ENCODE measurements around the gene UNC45A.
"Not testable (repeated sequence)": the region's sequence is repeated elsewhere in the genome, so short reads cannot be mapped to it uniquely, and the experiment has no call there.

Gene UNC45A, protein sequence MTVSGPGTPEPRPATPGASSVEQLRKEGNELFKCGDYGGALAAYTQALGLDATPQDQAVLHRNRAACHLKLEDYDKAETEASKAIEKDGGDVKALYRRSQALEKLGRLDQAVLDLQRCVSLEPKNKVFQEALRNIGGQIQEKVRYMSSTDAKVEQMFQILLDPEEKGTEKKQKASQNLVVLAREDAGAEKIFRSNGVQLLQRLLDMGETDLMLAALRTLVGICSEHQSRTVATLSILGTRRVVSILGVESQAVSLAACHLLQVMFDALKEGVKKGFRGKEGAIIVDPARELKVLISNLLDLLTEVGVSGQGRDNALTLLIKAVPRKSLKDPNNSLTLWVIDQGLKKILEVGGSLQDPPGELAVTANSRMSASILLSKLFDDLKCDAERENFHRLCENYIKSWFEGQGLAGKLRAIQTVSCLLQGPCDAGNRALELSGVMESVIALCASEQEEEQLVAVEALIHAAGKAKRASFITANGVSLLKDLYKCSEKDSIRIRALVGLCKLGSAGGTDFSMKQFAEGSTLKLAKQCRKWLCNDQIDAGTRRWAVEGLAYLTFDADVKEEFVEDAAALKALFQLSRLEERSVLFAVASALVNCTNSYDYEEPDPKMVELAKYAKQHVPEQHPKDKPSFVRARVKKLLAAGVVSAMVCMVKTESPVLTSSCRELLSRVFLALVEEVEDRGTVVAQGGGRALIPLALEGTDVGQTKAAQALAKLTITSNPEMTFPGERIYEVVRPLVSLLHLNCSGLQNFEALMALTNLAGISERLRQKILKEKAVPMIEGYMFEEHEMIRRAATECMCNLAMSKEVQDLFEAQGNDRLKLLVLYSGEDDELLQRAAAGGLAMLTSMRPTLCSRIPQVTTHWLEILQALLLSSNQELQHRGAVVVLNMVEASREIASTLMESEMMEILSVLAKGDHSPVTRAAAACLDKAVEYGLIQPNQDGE

DNA sequence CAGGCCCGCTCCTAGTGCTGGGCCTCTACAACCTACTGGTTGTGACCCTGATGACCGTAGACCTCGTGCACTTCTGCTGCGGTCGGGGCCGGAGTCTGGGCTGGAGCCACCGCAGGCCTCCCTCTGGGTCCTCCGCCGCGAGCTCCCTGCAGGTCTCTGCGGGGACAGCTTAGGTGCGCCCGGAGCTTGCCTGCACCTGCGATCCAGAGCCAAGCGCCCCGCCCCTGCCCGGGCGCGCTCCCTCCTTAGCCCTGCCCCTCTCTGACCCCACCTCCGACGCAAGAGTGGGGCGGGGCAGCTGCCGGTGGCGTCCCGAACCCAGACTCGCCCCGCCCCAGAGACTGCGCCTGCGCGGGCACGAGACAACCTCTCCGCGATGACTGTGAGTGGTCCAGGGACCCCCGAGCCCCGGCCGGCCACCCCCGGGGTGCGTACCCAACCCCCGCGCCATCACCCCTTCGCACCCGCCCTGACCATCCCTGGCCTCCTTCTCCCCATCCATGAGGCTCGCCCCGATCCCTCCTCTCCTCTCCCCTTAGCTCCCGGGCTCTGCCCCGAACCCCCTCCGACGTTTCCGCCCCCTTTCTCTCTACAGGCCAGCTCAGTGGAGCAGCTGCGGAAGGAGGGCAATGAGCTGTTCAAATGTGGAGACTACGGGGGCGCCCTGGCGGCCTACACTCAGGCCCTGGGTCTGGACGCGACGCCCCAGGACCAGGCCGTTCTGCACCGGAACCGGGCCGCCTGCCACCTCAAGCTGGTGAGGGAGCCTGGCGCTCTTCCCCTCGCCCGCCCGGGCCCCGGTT is at the start of gene UNC45A:
Gene UNC45A (plus strand): TSS at position 337 of the 803 bp plus-strand sequence. CDS start 40 bp downstream, at position 377.
- peak; percentile 96 for DNase-seq

DNA sequence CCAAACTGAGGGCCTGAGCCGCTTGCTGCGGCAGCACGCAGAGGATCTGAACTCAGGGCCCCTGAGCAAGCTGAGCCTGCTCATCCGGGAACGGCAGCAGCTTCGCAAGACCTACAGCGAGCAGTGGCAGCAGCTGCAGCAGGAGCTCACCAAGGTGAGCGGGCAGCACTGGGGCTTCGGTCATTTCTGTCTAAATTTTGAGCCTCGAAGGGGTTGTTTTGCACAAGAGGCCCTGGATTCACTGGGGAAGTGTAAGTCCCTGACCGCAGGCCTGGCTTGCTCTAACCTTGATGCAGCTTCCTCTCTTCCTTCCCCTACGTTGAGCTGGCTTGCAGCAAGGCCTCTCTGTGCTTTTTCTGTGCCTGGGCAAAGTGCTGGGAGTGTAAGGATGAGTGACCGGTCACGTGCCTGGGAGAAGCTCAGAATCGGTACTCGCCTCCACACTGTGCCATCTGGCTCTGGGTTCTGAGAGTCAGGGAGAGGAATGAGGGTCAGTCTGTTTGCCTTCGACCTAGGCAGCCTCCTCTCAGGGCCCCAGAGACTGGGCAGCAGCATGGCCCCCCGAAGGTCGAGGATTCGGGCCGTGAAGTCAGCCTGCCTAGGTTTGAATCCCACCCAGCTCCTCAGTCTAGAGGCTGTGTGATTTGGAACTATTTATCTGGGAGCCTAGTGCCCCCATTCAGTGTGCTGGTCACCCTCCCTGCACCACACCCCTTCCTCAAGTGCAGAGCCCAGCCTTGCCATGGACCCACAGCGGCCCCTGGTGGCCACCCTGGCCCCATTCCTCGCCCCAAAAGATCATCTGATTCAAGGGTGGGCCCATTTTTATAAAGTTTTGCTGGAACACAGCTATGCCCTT is 49.4 kb upstream of the UNC45A start:
- peak; percentile 80 to 86 for DNase-seq

DNA sequence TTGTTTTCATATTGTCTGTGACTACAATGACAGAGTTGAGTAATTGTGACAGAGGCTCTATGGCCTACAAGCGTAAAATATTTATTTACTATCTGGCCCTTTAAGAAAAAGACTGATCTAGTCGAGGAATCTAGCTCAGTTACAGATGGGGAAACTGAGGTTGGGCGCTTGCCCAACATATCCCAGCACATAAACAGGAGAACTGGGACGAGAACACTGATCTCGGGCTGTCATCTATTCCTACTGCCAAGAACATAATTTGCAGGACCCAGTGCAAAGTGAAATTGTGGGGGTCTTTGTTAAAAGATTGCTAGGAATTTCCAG is 48.8 kb upstream of the UNC45A start:
- DNase-seq, result no peak

DNA sequence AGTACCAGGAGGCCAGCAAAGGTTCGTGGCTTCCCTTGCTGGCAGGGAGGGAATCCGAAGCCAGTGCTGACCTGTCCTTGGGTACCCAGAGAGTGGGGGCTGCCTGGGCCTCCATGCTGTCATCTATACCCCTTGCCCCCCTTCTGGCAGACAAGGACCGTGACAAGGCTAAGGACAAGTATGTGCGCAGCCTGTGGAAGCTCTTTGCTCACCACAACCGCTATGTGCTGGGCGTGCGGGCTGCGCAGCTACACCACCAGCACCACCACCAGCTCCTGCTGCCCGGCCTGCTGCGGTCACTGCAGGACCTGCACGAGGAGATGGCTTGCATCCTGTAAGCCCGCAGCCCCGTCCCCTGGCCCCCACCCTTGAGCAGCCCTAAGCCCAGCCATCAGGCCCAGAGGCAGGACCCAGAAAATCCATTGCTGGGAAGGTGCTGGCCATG is 48.0 kb upstream of the UNC45A start:
- DNase-seq, result no peak

DNA sequence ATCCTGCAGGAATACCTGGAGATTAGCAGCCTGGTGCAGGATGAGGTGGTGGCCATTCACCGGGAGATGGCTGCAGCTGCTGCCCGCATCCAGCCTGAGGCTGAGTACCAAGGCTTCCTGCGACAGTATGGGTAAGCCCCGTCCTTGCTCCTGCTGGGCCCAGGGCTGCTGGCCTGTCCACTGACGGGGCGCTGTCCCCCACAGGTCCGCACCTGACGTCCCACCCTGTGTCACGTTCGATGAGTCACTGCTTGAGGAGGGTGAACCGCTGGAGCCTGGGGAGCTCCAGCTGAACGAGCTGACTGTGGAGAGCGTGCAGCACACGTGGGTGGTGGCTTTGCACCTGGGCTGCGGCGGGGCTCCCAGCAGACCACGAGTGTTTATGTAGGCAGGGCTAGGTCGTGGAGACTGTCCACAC is 45.8 kb upstream of the UNC45A start:
- DNase-seq, result no peak

DNA sequence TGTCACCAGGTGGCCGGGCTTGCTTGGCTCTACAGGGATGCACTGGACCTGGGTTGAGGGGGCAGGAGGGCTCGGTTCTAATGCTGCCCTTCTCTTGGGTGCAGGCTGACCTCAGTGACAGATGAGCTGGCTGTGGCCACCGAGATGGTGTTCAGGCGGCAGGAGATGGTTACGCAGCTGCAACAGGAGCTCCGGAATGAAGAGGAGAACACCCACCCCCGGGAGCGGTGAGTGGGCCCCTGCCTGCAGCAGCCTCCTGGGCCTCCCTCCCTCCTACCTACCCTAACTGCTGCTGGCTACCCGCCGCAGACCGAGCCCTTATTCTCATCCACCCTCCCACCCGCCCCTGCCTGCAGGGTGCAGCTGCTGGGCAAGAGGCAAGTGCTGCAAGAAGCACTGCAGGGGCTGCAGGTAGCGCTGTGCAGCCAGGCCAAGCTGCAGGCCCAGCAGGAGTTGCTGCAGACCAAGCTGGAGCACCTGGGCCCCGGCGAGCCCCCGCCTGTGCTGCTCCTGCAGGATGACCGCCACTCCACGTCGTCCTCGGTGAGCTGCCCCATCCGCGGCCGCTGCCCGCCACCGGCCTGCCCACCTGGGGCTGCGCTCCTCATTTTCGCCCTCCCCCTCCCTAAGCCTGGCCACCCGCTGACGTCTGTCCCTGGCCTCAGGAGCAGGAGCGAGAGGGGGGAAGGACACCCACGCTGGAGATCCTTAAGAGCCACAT is 45.2 kb upstream of the UNC45A start:
- no peak for DNase-seq

DNA sequence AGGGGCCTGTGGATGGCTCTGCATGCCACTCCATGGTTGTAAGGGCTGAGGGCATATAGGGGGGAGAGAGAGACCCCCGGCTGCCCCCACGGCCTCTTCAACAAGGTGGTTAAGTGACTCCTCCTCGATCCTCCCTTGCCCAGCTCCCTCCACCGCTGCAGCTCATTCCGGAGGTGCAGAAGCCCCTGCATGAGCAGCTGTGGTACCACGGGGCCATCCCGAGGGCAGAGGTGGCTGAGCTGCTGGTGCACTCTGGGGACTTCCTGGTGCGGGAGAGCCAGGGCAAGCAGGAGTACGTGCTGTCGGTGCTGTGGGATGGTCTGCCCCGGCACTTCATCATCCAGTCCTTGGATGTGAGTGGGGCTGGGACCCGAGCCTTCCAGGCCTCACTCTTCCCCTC is 44.2 kb upstream of the UNC45A start:
- DNase-seq, result no peak

DNA sequence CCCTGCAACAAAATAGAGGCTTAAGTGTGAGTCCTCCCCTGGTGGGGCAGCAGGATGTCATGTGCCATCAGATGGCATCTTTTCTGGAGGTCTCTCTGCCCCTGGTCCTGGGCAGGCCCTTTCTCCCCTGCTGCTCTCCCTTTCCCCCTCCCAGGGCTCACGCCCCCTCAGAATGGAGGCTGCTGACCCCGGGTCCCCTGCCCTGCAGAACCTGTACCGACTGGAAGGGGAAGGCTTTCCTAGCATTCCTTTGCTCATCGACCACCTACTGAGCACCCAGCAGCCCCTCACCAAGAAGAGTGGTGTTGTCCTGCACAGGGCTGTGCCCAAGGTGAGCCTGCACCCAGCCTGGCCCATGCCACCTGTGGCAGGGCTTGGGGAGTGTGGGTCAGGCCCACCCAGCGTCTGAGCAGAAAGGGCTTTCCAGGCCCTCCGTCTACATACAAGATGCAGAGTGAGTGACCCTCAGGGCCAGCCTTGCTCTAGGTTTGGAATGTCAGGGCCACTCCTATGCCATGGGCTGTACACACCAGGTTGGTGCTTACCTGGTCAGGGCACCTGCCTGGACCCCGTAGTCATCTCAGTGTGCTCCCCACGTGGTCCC is 43.6 kb upstream of the UNC45A start:
- no peak for DNase-seq

DNA sequence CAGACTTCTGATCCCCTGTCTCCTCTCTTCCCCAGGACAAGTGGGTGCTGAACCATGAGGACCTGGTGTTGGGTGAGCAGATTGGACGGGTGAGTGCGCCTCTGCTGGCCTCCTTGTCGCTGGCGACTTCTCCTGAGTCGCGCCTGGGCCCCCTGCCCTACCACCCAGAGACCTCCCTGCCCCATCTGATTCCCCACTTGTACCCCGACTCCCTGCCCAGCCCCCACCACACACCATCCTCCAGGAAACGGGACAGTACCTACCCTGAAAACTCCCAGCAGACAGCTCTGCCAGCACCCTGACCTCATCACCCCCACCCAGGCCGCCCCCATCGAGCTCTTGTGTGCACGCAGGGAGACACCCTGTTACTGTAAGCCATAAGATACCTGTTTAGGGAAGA is 43.1 kb upstream of the UNC45A start:
- no peak for DNase-seq

DNA sequence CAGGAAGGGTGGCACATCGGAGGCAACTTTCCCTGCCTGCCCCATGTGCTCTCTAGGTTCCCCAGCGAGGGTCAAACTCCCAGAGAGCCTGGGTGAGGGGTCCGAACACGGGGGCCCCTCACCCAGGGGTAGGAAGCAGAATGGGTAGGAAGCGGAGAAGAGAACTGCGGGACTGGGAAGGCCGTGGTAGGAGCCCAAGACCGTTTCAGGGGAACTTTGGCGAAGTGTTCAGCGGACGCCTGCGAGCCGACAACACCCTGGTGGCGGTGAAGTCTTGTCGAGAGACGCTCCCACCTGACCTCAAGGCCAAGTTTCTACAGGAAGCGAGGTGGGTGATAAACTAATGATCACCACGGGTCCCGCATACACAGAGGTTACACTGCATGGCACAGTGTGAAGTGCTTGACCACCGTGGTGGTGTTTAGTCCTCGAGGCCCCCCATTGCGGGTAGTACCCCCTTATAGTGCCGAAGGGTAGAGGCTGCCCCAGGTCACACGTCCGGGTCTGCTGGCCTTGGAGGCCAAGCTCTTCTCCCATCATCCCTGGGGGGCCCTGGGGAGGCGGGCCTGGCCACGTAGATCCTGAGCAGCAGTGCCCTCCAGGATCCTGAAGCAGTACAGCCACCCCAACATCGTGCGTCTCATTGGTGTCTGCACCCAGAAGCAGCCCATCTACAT is 42.4 kb upstream of the UNC45A start:
- DNase-seq, result no peak

DNA sequence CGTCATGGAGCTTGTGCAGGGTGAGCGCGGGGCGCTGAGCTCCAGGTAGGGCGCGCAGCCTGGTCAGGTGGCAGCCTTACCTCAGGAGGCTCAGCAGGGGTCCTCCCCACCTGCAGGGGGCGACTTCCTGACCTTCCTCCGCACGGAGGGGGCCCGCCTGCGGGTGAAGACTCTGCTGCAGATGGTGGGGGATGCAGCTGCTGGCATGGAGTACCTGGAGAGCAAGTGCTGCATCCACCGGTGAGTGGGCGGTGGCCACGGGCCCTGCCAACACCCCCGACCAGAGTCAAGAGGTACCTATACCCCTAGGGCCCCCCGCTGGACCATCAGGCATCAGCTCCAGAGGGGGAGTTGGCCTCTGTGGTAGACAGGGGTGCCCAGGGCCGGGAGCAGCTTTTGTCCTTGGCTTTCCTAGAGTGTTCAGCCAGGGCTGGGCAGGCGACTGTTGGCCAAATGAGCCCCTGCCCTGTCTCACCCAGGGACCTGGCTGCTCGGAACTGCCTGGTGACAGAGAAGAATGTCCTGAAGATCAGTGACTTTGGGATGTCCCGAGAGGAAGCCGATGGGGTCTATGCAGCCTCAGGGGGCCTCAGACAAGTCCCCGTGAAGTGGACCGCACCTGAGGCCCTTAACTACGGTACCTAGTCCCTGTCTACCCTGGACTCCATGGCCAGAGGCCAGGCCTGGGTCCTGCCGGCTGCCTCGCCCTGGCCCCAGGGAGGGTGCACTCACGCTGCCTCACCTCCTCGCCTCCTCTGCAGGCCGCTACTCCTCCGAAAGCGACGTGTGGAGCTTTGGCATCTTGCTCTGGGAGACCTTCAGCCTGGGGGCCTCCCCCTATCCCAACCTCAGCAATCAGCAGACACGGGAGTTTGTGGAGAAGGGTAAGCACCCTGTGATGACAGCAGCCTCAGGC is 41.7 kb upstream of the UNC45A start:
- no peak for DNase-seq

DNA sequence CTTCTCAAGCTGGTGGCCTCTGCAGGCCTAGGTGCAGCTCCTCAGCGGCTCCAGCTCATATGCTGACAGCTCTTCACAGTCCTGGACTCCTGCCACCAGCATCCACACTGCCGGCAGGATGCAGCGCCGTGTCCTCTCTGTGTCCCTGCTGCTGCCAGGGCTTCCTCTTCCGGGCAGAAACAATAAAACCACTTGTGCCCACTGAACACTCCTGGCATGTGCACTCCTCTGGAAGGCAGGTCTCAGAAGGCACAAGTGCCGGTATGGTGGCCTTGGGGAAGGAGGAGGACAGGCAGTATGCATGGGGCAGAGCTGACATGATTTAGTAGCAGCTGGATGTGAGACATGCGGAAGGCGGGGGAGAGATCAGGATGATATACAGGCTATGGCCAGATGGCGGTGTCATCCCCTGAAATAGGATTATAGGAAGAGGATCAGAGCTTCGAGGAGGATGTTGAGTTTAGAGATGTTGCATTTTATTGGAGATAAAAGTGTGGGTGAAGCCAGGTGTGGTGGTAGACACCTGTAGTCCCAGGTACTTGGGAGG is 39.4 kb upstream of the UNC45A start:
- DNase-seq, result no peak

DNA sequence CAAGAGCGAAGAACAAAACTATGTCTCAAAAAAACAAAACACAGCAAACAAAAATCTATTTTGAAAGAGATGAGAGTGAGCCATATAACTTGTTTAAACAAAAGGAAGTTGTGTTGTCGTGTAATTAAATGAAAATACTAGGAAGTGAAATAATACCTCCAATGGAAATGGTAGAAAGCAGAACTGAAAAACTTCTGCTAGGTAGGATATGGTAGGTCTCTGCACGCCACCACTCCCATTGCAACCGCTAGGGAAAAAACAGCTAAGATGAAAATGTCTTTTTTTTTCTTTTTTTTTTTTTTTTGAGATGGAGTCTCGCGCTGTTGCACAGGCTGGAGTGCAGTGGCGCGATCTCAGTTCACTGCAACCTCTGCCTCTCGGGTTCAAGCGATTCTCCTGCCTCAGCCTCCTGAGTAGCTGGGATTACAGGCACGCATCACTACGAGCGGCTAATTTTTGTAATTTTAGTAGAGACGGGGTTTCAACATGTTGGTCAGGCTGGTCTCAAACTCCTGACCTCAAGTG is 37.9 kb upstream of the UNC45A start:
- DNase-seq, result not testable (repeated sequence)

DNA sequence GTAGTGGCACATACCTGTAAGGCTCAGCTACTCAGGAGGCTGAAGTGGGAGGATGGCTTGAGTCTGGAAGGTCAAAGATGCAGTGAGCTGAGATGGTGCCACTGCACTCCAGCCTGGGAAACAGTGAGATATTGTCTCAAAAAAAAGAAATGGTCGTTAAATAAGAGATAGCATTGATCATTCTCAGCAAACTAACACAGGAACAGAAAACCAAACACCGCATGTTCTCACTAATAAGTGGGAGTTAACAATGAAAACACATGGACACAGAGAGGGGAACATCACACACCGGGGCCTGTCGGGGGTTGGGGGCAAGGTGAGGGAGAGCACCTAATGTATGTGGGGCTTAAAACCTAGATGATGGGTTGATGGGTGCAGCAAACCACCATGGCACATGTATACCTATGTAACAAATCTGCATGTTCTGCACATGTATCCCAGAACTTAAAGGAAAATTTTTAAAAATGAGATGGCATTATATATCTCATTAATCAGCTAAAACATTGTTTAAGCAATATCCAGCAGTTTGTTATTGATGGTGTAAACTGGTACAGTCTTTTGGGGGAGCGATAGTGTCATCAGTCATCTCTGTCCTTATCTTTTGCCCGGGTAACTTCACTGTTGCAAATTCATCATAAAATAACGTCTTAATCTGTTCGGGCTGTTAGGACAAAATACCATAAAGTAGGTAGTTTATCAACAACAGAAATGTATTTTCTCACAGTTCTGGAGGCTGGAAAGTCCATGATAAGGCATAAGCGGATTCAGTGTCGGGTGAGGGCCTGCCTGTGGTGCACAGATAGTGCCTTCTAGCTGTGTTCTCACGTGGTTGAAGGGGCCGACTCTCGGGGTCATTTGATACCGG is 33.7 kb upstream of the UNC45A start:
- DNase-seq, result no peak

DNA sequence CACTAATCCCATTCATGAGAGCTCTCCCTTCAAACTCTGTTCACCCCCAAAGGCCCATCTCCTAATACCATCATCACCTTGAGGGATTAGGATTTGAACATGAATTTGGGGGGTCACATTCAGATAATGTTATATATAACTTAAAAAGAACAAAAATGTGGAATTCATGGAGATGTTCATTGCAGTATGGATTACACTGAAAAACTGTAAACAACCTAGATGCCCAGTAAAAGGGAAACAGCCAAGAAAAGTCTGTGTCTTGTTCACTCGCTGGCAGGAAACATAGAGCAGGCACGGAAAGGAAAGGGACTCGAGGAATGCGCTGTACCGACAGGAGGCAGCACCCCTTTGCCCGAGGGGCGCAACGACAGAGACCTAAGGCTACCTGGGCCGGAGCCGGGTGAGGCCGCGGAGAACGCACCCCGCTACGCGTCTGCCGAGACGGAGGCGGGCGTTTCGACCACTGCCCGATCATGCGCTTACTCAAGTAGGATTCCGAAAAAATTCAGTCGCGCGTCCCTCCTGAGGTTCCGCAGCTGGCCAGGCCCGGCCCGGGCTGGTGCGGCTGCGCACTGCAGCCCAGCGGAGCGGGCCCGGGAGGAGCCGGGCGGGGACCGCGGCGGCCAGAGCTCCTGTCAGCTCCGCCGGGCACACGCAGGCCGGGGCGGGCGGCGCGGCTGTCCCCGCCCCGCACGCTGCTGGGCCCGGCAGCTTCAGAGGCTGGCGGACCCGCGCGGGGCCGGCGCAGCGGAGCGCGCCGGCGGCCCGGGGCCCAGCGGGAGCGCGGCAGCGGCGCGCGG is 32.8 kb upstream of the UNC45A start:
- peak; percentile 62 to 66 for DNase-seq

DNA sequence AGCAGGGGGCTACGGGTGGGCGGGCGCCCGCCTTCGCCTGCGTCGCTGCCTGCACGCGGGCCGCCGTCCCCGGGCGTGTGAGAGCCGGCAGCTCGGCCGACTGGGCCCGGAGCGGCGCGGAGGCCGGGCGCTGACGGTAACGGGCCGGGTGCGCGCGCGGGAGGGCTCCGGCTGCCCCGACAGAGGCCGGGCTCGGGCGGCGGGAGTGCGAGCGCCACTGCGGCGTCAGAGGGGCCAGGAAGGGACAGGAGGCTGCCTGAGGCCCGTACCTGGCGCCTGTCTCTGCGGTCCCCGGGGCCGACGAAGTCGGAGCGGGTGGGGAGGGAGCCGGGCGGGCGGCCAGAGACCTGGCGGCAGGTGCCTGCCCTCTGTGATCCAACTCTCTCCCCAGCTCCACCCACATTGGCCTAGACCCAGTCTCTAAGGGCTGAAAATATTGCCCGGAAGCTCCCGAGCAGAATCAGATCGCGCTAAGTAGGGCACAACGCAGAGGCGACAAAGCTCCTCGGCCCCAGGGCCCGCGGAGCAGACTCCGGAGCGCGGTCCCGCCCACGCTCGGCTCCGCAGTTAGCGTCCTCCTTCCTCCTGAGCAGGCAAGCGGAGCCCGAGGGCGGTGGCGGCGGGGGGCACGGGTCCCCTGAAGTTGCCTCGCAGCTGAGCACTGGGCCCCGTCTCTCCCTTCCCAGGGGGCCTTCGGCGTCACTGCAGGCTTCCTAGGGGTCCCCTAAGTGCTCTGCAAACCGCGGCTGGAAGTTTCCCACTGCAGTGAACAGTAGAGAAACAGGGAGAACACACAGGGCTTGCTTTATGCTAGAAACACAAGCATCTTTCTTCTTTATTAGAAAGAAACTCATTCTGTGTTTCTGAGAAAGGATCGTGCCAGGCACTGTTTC is 32.0 kb upstream of the UNC45A start, which contains the start of gene MAN2A2:
Gene MAN2A2 (plus strand): TSS at position 463 of the 893 bp plus-strand sequence. CDS start 906 bp downstream, outside the sequence.
- peak; percentile 73 to 77 for DNase-seq
